NCI-H1417 treated with DMSO at 0.1 percent for 48 hours (cell line): Measurements from ENCODE around the gene HELZ.

Experiments used
- DNase-seq: peaks from one replicate; lab custom pipeline; 2025; lab: John Stamatoyannopoulos, UW

Gene HELZ

GRCh38 chr17:67186782-67187181 is 58.2 kb downstream of the HELZ start:
- no peak for DNase-seq

GRCh38 chr17:67183531-67183930 is 61.5 kb downstream of the HELZ start:
- no peak for DNase-seq

GRCh38 chr17:67181825-67182224 is 63.2 kb downstream of the HELZ start:
- no peak for DNase-seq

GRCh38 chr17:67180275-67180674 is 64.7 kb downstream of the HELZ start:
- DNase-seq = no peak

- DNase-seq = no peak
These were observed 66.4 kb downstream of the HELZ start for GRCh38 chr17:67178555-67178954.

GRCh38 chr17:67177732-67178131 is 67.3 kb downstream of the HELZ start:
- no peak for DNase-seq

GRCh38 chr17:67174190-67174589 is 70.8 kb downstream of the HELZ start:
- no peak for DNase-seq

GRCh38 chr17:67171560-67171959 is 73.4 kb downstream of the HELZ start:
- no peak for DNase-seq

- DNase-seq = no peak
These were observed 76.5 kb downstream of the HELZ start for GRCh38 chr17:67168496-67168895.

- no peak for DNase-seq
These were observed 79.8 kb downstream of the HELZ start for GRCh38 chr17:67165201-67165600.

GRCh38 chr17:67164302-67164701 is 80.7 kb downstream of the HELZ start:
- DNase-seq = no peak

GRCh38 chr17:67162771-67163170 is 82.2 kb downstream of the HELZ start:
- no peak for DNase-seq

GRCh38 chr17:67161573-67161972 is 83.4 kb downstream of the HELZ start:
- DNase-seq = no peak

GRCh38 chr17:67160791-67161190 is 84.2 kb downstream of the HELZ start:
- no peak for DNase-seq

- DNase-seq = no peak
These were observed 87.0 kb downstream of the HELZ start for GRCh38 chr17:67157732-67158639.

GRCh38 chr17:67156269-67157199 is 88.5 kb downstream of the HELZ start:
- no peak for DNase-seq

GRCh38 chr17:67152824-67153223 is 92.2 kb downstream of the HELZ start:
- no peak for DNase-seq

GRCh38 chr17:67151717-67152116 is 93.3 kb downstream of the HELZ start:
- DNase-seq = no peak

GRCh38 chr17:67150826-67151225 is 94.2 kb downstream of the HELZ start:
- no peak for DNase-seq

GRCh38 chr17:67148352-67148751 is 96.6 kb downstream of the HELZ start:
- no peak for DNase-seq

GRCh38 chr17:67145183-67145805 is 99.7 kb downstream of the HELZ start:
- no peak for DNase-seq

GRCh38 chr17:67143318-67143717 is 101.7 kb downstream of the HELZ start:
- no peak for DNase-seq
